ENCODE data around the gene RNF111.

The RNF111 gene

GRCh38 chr15:59017449-59017848, 30.0 kb downstream of the RNF111 start:
- Histone ChIP-seq H3K4me3 (ENCODE audit: low read depth, low read length) (no peak overlapping the region), H3K27ac (no peak overlapping the region), H3K79me2 (peaks cover 5% of the 10 kb centered on the region), H3K4me1 (no peaks in the 10 kb centered on the region), H3K9ac (no peak overlapping the region), H2AFZ (no peak overlapping the region), H3K9me3 (ENCODE audit: control insufficient read depth, low read length) (no peaks in the 10 kb centered on the region), H3K4me2 (ENCODE audit: low read length) (no peak overlapping the region), H3K27me3 (ENCODE audit: control insufficient read depth, insufficient read depth, low read length) (no peaks in the 10 kb centered on the region), H3K36me3 (ENCODE audit: control insufficient read depth, insufficient read depth, low read length) (no peaks in the 10 kb centered on the region)
- TF ChIP-seq CTCF (IDR thresholded peaks at IDR 0.05): no peak

- TF ChIP-seq CTCF (IDR thresholded peaks at IDR 0.05): no peak
- no peak overlapping the region for H2AFZ ChIP-seq
- no peak overlapping the region for H3K9ac ChIP-seq
- no peak overlapping the region for H3K4me3 ChIP-seq (ENCODE audit: low read depth, low read length)
- H3K4me2 ChIP-seq (ENCODE audit: low read length): no peak overlapping the region
- no peak overlapping the region for H3K27ac ChIP-seq
- H3K27me3 ChIP-seq (ENCODE audit: control insufficient read depth, insufficient read depth, low read length): no peaks in the 10 kb centered on the region
- H3K4me1 ChIP-seq: no peaks in the 10 kb centered on the region
- H3K9me3 ChIP-seq (ENCODE audit: control insufficient read depth, low read length): no peaks in the 10 kb centered on the region
- no peaks in the 10 kb centered on the region for H3K36me3 ChIP-seq (ENCODE audit: control insufficient read depth, insufficient read depth, low read length)
- H3K79me2 ChIP-seq: peaks cover 5% of the 10 kb centered on the region
Observed at GRCh38 chr15:59018833-59019232, 31.4 kb downstream of the RNF111 start.

- no peak overlapping the region for H3K4me2 ChIP-seq (ENCODE audit: low read length)
- peaks cover 8% of the 10 kb centered on the region for H3K79me2 ChIP-seq
- H3K4me1 ChIP-seq: no peaks in the 10 kb centered on the region
- H3K9ac ChIP-seq: no peak overlapping the region
- no peaks in the 10 kb centered on the region for H3K27me3 ChIP-seq (ENCODE audit: control insufficient read depth, insufficient read depth, low read length)
- no peak for TF ChIP-seq CTCF (IDR thresholded peaks at IDR 0.05)
- H2AFZ ChIP-seq: no peak overlapping the region
- no peak overlapping the region for H3K4me3 ChIP-seq (ENCODE audit: low read depth, low read length)
- no peaks in the 10 kb centered on the region for H3K36me3 ChIP-seq (ENCODE audit: control insufficient read depth, insufficient read depth, low read length)
- H3K27ac ChIP-seq: no peak overlapping the region
- H3K9me3 ChIP-seq (ENCODE audit: control insufficient read depth, low read length): no peaks in the 10 kb centered on the region
Observed at GRCh38 chr15:59020322-59020721, 32.9 kb downstream of the RNF111 start.

- Histone ChIP-seq H3K9me3 (ENCODE audit: control insufficient read depth, low read length) (no peaks in the 10 kb centered on the region), H3K9ac (no peak overlapping the region), H3K4me1 (no peaks in the 10 kb centered on the region), H3K27me3 (ENCODE audit: control insufficient read depth, insufficient read depth, low read length) (no peaks in the 10 kb centered on the region), H2AFZ (no peak overlapping the region), H3K79me2 (peaks cover 3% of the 10 kb centered on the region), H3K36me3 (ENCODE audit: control insufficient read depth, insufficient read depth, low read length) (no peaks in the 10 kb centered on the region), H3K4me3 (ENCODE audit: low read depth, low read length) (no peak overlapping the region), H3K27ac (no peak overlapping the region), H3K4me2 (ENCODE audit: low read length) (no peak overlapping the region)
- no peak for TF ChIP-seq CTCF (IDR thresholded peaks at IDR 0.05)
Observed at GRCh38 chr15:59022188-59022587, 34.7 kb downstream of the RNF111 start.

GRCh38 chr15:59026207-59026606, 38.7 kb downstream of the RNF111 start:
- TF ChIP-seq CTCF (IDR thresholded peaks at IDR 0.05): no peak
- Histone ChIP-seq H3K4me3 (ENCODE audit: low read depth, low read length) (no peak overlapping the region), H3K4me2 (ENCODE audit: low read length) (no peak overlapping the region), H3K36me3 (ENCODE audit: control insufficient read depth, insufficient read depth, low read length) (no peaks in the 10 kb centered on the region), H3K4me1 (peaks cover 3% of the 10 kb centered on the region), H3K27ac (no peak overlapping the region), H3K79me2 (peaks cover 15% of the 10 kb centered on the region), H3K9me3 (ENCODE audit: control insufficient read depth, low read length) (no peaks in the 10 kb centered on the region), H3K27me3 (ENCODE audit: control insufficient read depth, insufficient read depth, low read length) (no peaks in the 10 kb centered on the region), H3K9ac (no peak overlapping the region), H2AFZ (no peak overlapping the region)
